ENCODE measurements around the gene CEP131. TPM values are rescaled to one million over a fixed set of nuclear protein-coding genes. Genes with fewer than 3 reads are reported as not detected.

CEP131 gene
- total and polyA plus RNA-seq, 5 donors = 4.6 to 7.4 (median 5.8) TPM

DNA sequence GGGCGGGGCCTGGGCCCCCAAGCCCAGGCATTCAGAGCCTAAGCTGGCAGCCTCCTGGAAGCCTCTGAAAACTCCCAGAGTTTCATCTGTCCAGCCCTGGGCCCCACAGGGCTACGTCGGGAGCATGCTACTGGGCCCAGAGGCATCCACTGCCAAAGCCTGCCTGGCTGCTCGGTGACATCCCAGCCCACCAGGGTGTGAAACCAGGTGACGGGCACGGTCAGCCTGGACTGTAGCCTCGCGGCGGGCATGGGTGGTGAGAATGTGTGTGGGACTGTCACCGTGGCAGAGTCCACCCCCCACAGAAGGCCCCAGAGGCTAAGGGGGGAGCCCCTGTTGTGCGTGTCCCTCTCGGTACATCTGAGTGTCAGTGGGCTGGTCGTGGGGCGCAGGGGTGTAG lies 31.1 kb downstream of the CEP131 start:
- WGBS = 94% methylated on average over 14 of the region's 14 CpGs
- Histone ChIP-seq H3K4me1 (ENCODE audit: control insufficient read depth, insufficient read depth, low read length) (no peaks in the 10 kb centered on the region), H3K27ac (ENCODE audit: low read length) (no peak overlapping the region), H3K27me3 (ENCODE audit: control insufficient read depth, insufficient read depth) (no peaks in the 10 kb centered on the region), H3K4me3 (ENCODE audit: low read length) (no peak overlapping the region), H3K9me3 (ENCODE audit: control insufficient read depth, low read length) (no peaks in the 10 kb centered on the region)
- intact Hi-C loops (cut with DNase I) = loop anchor here in 1 of 4 donors (5.0 kb wide), 1 partner anchor 34 kb away; no protein-coding TSS in a partner anchor
- peak; percentile 10 to 33 (median 27) for DNase-seq
- ATAC-seq = no peak

DNA sequence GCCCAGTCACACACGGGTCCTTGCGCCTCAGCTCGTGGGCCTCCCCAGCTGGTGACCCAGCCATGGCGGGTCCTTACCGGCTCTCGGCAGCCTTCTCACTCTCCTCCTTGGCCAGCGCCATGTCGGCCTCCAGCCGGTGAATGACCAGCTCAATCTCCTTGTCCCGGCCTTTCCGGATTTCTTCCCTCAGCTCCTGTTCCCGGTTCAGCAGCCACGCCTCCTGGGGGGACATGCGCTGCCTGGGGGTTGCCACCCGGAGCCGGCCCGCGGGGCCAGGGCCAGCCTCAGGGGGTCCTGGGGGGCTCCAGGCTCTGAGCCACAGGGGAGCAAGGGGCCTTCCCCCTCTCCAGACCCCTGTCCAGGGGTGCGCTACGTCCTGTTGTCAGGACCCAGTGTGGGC lies 31.6 kb downstream of the CEP131 start:
- Histone ChIP-seq H3K27me3 (ENCODE audit: control insufficient read depth, insufficient read depth) (no peaks in the 10 kb centered on the region), H3K9me3 (ENCODE audit: control insufficient read depth, low read length) (no peaks in the 10 kb centered on the region), H3K27ac (ENCODE audit: low read length) (no peak overlapping the region), H3K4me1 (ENCODE audit: control insufficient read depth, insufficient read depth, low read length) (no peaks in the 10 kb centered on the region), H3K4me3 (ENCODE audit: low read length) (no peak overlapping the region)
- ATAC-seq (no peak), DNase-seq (peak; percentile 8 to 37 (median 37))
- WGBS = 88% methylated on average over 20 of the region's 20 CpGs
- intact Hi-C loops (cut with DNase I) = loop anchor here in 1 of 4 donors (5.0 kb wide), 1 partner anchor 34 kb away; no protein-coding TSS in a partner anchor

GRCh38 chr17:81190591-81190990 lies 32.2 kb downstream of the CEP131 start:
- Histone ChIP-seq H3K9me3 (ENCODE audit: control insufficient read depth, low read length) (no peaks in the 10 kb centered on the region), H3K4me3 (ENCODE audit: low read length) (no peak overlapping the region), H3K27me3 (ENCODE audit: control insufficient read depth, insufficient read depth) (no peaks in the 10 kb centered on the region), H3K4me1 (ENCODE audit: control insufficient read depth, insufficient read depth, low read length) (no peaks in the 10 kb centered on the region), H3K27ac (ENCODE audit: low read length) (no peak overlapping the region)
- DNase-seq = peak; percentile 8 to 52 (median 35)
- no peak for ATAC-seq
- WGBS = 96% methylated on average over 28 of the region's 28 CpGs
- intact Hi-C loops (cut with DNase I) = loop anchor here in 1 of 4 donors (5.0 kb wide), 1 partner anchor 33 kb away; no protein-coding TSS in a partner anchor

GRCh38 chr17:81189670-81190530 lies 32.9 kb downstream of the CEP131 start:
- Histone ChIP-seq H3K27me3 (ENCODE audit: control insufficient read depth, insufficient read depth) (no peaks in the 10 kb centered on the region), H3K4me1 (ENCODE audit: control insufficient read depth, insufficient read depth, low read length) (no peaks in the 10 kb centered on the region), H3K27ac (ENCODE audit: low read length) (no peak overlapping the region), H3K9me3 (ENCODE audit: control insufficient read depth, low read length) (no peaks in the 10 kb centered on the region), H3K4me3 (ENCODE audit: low read length) (no peak overlapping the region)
- 81% methylated on average over 27 of the region's 27 CpGs for WGBS
- intact Hi-C loops (cut with DNase I) = loop anchor here in 1 of 4 donors (5.0 kb wide), 1 partner anchor 33 kb away; no protein-coding TSS in a partner anchor
- no peak for ATAC-seq
- peak in 2 of 3 donors; percentile 43 to 56 for DNase-seq

GRCh38 chr17:81189016-81189415 lies 33.7 kb downstream of the CEP131 start:
- WGBS = 90% methylated on average over 7 of the region's 7 CpGs
- H3K4me3 ChIP-seq (ENCODE audit: low read length) = no peak overlapping the region
- DNase-seq (peak in 2 of 3 donors; percentile 12 to 37), ATAC-seq (no peak)
- intact Hi-C loops (cut with DNase I) = no loop called here
- H3K4me1 ChIP-seq (ENCODE audit: control insufficient read depth, insufficient read depth, low read length) = no peaks in the 10 kb centered on the region
- H3K27ac ChIP-seq (ENCODE audit: low read length) = no peak overlapping the region
- no peaks in the 10 kb centered on the region for H3K9me3 ChIP-seq (ENCODE audit: control insufficient read depth, low read length)
- H3K27me3 ChIP-seq (ENCODE audit: control insufficient read depth, insufficient read depth) = no peaks in the 10 kb centered on the region

DNA sequence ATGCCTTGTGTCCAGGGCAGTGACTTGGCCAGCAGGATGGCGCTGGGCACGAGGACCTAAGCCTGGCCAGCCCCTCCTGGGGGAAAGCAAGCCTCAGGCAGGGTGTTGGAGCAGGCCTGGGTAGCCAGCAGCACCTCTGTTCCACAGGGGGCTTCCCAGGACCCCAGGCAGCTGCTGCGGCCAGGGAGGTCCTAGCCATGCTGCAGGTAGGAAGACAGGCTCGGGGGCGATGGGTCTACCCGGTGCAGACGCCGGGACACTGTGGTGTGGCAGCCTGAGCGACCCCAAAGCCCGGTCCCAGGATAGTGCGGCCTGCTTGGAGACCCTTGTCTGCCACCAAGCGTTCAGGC lies 34.3 kb downstream of the CEP131 start:
- Histone ChIP-seq H3K27ac (ENCODE audit: low read length) (no peak overlapping the region), H3K4me1 (ENCODE audit: control insufficient read depth, insufficient read depth, low read length) (no peaks in the 10 kb centered on the region), H3K4me3 (ENCODE audit: low read length) (no peak overlapping the region), H3K9me3 (ENCODE audit: control insufficient read depth, low read length) (no peaks in the 10 kb centered on the region), H3K27me3 (ENCODE audit: control insufficient read depth, insufficient read depth) (no peaks in the 10 kb centered on the region)
- ATAC-seq (no peak), DNase-seq (peak in 2 of 3 donors; percentile 46)
- intact Hi-C loops (cut with DNase I) = no loop called here
- WGBS = 94% methylated on average over 12 of the region's 12 CpGs

DNA sequence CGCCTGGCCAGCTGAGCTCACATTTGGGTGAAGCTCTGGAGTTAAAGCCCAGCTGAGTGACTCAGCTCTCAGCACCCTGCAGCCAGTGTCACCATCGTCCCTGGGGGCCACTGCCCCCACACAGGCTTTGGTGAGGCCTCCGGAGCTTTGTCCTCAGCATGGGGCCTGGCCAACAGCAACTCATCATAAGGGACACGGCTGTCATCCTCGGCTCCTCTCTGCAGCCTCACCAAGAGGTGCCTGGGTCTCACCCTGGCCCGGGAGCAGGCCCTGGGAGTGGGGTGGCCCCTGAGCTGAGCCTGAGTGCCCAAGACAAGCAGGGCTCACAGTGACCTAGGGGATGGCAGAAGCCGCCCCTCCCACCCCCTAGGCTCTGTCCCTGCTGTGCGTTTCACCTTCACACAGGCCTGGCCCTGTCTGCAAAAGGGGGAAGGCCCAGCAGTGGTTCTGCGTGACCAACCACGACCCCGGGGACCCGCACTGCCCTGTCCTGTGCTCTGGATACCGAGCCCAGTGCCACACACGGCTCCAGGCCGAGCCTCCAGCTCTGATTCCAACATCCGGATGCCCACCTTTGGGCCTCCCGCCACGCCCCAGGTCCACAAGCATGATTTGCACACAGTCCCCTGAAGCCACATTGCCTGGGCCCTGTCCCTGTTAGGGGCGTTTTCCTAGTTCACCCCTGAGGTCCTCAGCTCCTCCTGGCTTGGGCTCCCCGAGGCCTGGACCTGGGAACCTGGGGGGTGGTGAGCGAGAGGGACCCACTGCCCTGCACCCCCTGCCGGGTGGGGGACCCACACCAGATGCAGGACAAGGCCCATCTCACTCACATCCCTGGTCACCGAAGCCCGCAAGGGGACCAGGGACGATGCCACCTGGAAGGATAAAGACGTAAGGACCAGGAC lies 34.9 kb downstream of the CEP131 start:
- no peak overlapping the region for H3K4me3 ChIP-seq (ENCODE audit: low read length)
- H3K4me1 ChIP-seq (ENCODE audit: control insufficient read depth, insufficient read depth, low read length) = no peaks in the 10 kb centered on the region
- no peak for ATAC-seq
- intact Hi-C loops (cut with DNase I) = no loop called here
- no peak overlapping the region for H3K27ac ChIP-seq (ENCODE audit: low read length)
- peak in 2 of 3 donors; percentile 39 to 47 for DNase-seq
- 89% methylated on average over 26 of the region's 26 CpGs for WGBS
- no peaks in the 10 kb centered on the region for H3K9me3 ChIP-seq (ENCODE audit: control insufficient read depth, low read length)
- H3K27me3 ChIP-seq (ENCODE audit: control insufficient read depth, insufficient read depth) = no peaks in the 10 kb centered on the region

DNA sequence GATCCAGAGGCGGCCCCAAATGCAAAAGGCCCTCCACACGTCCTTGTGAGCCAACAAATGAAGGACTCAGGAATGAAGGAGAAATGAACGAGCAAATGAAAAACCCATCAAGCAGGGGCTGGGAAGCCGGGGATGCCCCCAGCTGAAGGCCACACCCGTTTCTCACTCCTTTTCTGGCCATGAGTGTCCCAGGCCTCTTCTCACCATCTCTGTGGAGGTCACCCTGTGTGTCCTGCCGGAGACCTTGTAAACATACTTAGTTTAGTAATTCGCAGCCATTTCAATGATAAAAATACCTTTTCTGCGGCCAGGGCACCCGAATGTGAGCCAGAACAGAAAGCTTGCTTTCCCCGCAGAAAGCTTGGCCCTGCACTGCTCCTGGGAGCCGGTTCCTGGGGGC lies 35.6 kb downstream of the CEP131 start:
- intact Hi-C loops (cut with DNase I) = no loop called here
- Histone ChIP-seq H3K27ac (ENCODE audit: low read length) (no peak overlapping the region), H3K9me3 (ENCODE audit: control insufficient read depth, low read length) (no peaks in the 10 kb centered on the region), H3K4me3 (ENCODE audit: low read length) (no peak overlapping the region), H3K4me1 (ENCODE audit: control insufficient read depth, insufficient read depth, low read length) (no peaks in the 10 kb centered on the region), H3K27me3 (ENCODE audit: control insufficient read depth, insufficient read depth) (no peaks in the 10 kb centered on the region)
- DNase-seq (peak in 1 of 3 donors; percentile 27), ATAC-seq (no peak)
- 93% methylated on average over 11 of the region's 11 CpGs for WGBS

DNA sequence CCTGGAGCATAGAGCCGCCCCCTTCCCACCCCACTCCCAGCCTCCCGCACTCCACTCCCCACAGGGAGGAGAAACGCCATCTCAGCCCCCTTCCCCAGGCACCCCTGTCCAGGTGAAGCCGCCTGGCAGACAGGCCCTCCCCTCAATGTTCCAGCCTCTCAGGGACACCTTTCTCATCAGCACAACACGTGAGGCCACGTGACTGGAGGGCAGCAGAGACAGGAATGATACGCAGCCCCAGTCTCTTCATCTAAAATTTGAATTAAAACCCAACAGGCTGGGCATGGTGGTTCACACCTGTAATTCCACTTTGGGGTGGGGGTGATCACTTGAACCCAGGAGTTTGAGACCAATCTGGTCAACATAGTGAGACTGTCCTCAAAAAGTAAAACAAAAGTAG lies 36.6 kb downstream of the CEP131 start:
- peak in 2 of 3 donors; percentile 10 to 25 for DNase-seq
- intact Hi-C loops (cut with DNase I) = no loop called here
- H3K9me3 ChIP-seq (ENCODE audit: control insufficient read depth, low read length) = no peaks in the 10 kb centered on the region
- no peaks in the 10 kb centered on the region for H3K27me3 ChIP-seq (ENCODE audit: control insufficient read depth, insufficient read depth)
- H3K4me3 ChIP-seq (ENCODE audit: low read length) = no peak overlapping the region
- H3K27ac ChIP-seq (ENCODE audit: low read length) = no peak overlapping the region
- no peaks in the 10 kb centered on the region for H3K4me1 ChIP-seq (ENCODE audit: control insufficient read depth, insufficient read depth, low read length)
- WGBS = 79% methylated on average over 7 of the region's 7 CpGs
- no peak for ATAC-seq

DNA sequence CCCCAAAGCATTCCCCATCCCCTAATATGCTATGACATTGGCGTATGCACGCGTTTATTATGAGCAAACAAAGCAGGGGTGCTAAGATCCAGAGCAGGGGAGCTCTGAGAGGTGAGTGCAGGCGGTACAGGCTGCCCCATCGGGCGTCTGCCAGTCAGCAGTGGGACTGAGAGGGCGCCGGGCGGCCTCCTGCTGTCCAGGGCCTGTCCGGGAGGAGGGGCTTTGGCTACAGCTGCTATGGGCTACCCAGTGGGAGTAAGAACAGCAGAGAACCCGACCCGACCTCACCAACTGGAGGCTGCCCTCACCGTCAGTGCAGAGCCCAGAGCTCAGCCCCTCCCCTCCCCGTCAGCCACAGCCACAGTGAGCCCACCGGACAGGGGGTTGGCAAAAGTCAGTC lies 38.2 kb downstream of the CEP131 start:
- no peak overlapping the region for H3K4me3 ChIP-seq (ENCODE audit: low read length)
- no peaks in the 10 kb centered on the region for H3K4me1 ChIP-seq (ENCODE audit: control insufficient read depth, insufficient read depth, low read length)
- no peaks in the 10 kb centered on the region for H3K27me3 ChIP-seq (ENCODE audit: control insufficient read depth, insufficient read depth)
- peak in 1 of 3 donors; percentile 45 for DNase-seq
- ATAC-seq = no peak
- H3K9me3 ChIP-seq (ENCODE audit: control insufficient read depth, low read length) = no peaks in the 10 kb centered on the region
- no peak overlapping the region for H3K27ac ChIP-seq (ENCODE audit: low read length)
- intact Hi-C loops (cut with DNase I) = no loop called here
- WGBS = 28% methylated on average over 15 of the region's 15 CpGs

DNA sequence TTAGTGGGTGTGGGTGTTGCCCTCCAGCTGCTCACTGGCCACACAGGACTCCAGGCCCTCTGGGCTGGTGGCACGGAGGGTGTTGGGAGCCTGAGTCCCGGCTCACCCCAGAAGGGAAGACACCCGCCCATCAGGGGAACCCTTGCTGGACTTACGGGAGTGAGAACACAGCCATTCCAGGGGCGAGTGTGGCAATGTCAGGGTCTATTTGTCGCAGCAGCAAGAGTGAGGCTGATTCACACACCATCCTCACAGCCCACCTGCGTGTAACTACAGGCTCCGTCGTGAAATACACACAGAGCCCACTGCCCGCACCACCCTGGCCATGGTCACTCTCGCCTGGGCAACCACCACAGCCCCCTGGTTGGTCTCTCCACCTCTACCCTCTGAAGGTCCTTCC lies 39.0 kb downstream of the CEP131 start:
- Histone ChIP-seq H3K9me3 (ENCODE audit: control insufficient read depth, low read length) (no peaks in the 10 kb centered on the region), H3K4me1 (ENCODE audit: control insufficient read depth, insufficient read depth, low read length) (no peaks in the 10 kb centered on the region), H3K4me3 (ENCODE audit: low read length) (no peak overlapping the region), H3K27me3 (ENCODE audit: control insufficient read depth, insufficient read depth) (no peaks in the 10 kb centered on the region), H3K27ac (ENCODE audit: low read length) (no peak overlapping the region)
- intact Hi-C loops (cut with DNase I) = no loop called here
- ATAC-seq = no peak
- WGBS = 92% methylated on average over 11 of the region's 11 CpGs
- DNase-seq = peak in 1 of 3 donors; percentile 19
